HEK293 (cell line): ENCODE measurements around the gene DNM1.

ENCODE experiments used
- CTCF ChIA-PET: fragments of 350-600 bp; formaldehyde crosslinking; extraction: SDS; loops from one replicate; lab custom pipeline; 2021; ENCODE audit warnings: antibody characterized with exemption; lab: Yijun Ruan, JAX
- POLR2A ChIA-PET: fragments of 300-600 bp; formaldehyde crosslinking; extraction: SDS; loops from one replicate; lab custom pipeline; 2020; ENCODE audit warnings: antibody characterized with exemption, inconsistent platforms; lab: Yijun Ruan, JAX
- H3K27ac ChIP-seq: fragments of 200-500 bp; sonication (Bioruptor generic); 2 replicates; pipeline ENCODE4 v1.5.1; 2014; ENCODE audit warnings: low read depth, low read length, control low read depth, inconsistent platforms; ENCODE audit errors: extremely low read depth
- H3K36me3 ChIP-seq, 2 experiments: fragments of 200-500 bp in 1 of 2; sonication (Bioruptor generic) in 1 of 2; 1 replicate in 1 of 2; 2 replicates in 1 of 2; pipeline ENCODE4 v1.5.1; 2014 to 2017; ENCODE audit warnings: inconsistent platforms in 2 of 2, low read length in 2 of 2; ENCODE audit not compliant: control insufficient read depth in 2 of 2, insufficient read depth in 1 of 2
- H3K4me1 ChIP-seq: fragments of 200-500 bp; sonication (Bioruptor generic); 2 replicates; pipeline ENCODE4 v1.5.1; 2014; ENCODE audit warnings: mild to moderate bottlenecking, low read length, inconsistent platforms; ENCODE audit not compliant: control insufficient read depth, insufficient read depth
- H3K4me3 ChIP-seq: 2 replicates; pipeline ENCODE4 v1.5.1; 2011; ENCODE audit warnings: low read depth, mild to moderate bottlenecking, control low read depth, low read length, moderate library complexity
- H3K9me3 ChIP-seq: fragments of 200-500 bp; sonication (Bioruptor generic); 2 replicates; pipeline ENCODE4 v1.5.1; 2014; ENCODE audit warnings: low read depth, low read length, inconsistent platforms; ENCODE audit not compliant: control insufficient read depth, insufficient read depth
- AEBP2 ChIP-seq: fragments of 450-650 bp; formaldehyde crosslinking; IDR thresholded peaks from 2 replicates; pipeline ENCODE4 v1.5.1; 2016; ENCODE audit warnings: missing biosample characterization, missing genetic modification characterization, borderline replicate concordance
- PATZ1 ChIP-seq: fragments of 450-650 bp; formaldehyde crosslinking; IDR thresholded peaks from 2 replicates; pipeline ENCODE4 v1.5.1; 2016; ENCODE audit warnings: missing biosample characterization, missing genetic modification characterization
- SALL2 ChIP-seq: fragments of 450-650 bp; formaldehyde crosslinking; IDR thresholded peaks from 2 replicates; pipeline ENCODE4 v1.5.0; 2017; ENCODE audit warnings: missing biosample characterization, mild to moderate bottlenecking, missing genetic modification characterization, borderline replicate concordance
- TSHZ1 ChIP-seq: fragments of 450-650 bp; formaldehyde crosslinking; IDR thresholded peaks from 2 replicates; pipeline ENCODE4 v1.5.1; 2016; ENCODE audit warnings: missing biosample characterization, missing genetic modification characterization, borderline replicate concordance
- WT1 ChIP-seq: fragments of 450-650 bp; formaldehyde crosslinking; IDR thresholded peaks from 2 replicates; pipeline ENCODE4 v1.5.1; 2016; ENCODE audit warnings: missing biosample characterization, missing genetic modification characterization
- ZBTB48 ChIP-seq: fragments of 450-650 bp; formaldehyde crosslinking; IDR thresholded peaks from 2 replicates; pipeline ENCODE4 v1.5.1; 2016; ENCODE audit warnings: missing biosample characterization, missing genetic modification characterization
- ZBTB49 ChIP-seq: fragments of 450-650 bp; formaldehyde crosslinking; IDR thresholded peaks from 2 replicates; pipeline ENCODE4 v1.5.1; 2016; ENCODE audit warnings: missing biosample characterization, missing genetic modification characterization, low read depth
- ZBTB8A ChIP-seq: fragments of 450-650 bp; formaldehyde crosslinking; IDR thresholded peaks from 2 replicates; pipeline ENCODE4 v1.5.1; 2016; ENCODE audit warnings: missing biosample characterization, missing genetic modification characterization
- ZFHX2 ChIP-seq: fragments of 450-650 bp; formaldehyde crosslinking; conservative IDR thresholded peaks from 2 replicates; pipeline ENCODE4 v1.5.1; 2016; ENCODE audit warnings: missing biosample characterization, missing genetic modification characterization
- ZNF132 ChIP-seq: fragments of 450-650 bp; formaldehyde crosslinking; IDR thresholded peaks from 2 replicates; pipeline ENCODE4 v1.5.1; 2017; ENCODE audit warnings: missing biosample characterization, missing genetic modification characterization, borderline replicate concordance
- ZNF549 ChIP-seq: fragments of 450-650 bp; IDR thresholded peaks from 2 replicates; pipeline ENCODE4 v1.5.1; 2018; ENCODE audit warnings: missing biosample characterization, missing genetic modification characterization, mild to moderate bottlenecking, inconsistent platforms, moderate library complexity
- ZNF626 ChIP-seq: fragments of 450-650 bp; sonication (Bioruptor Pico); formaldehyde crosslinking; IDR thresholded peaks from 2 replicates; pipeline ENCODE4 v1.5.1; 2018; ENCODE audit warnings: missing biosample characterization, missing genetic modification characterization, inconsistent platforms
- ZNF701 ChIP-seq: fragments of 450-650 bp; formaldehyde crosslinking; IDR thresholded peaks from 2 replicates; pipeline ENCODE4 v1.5.1; 2016; ENCODE audit warnings: missing biosample characterization, missing genetic modification characterization
- ZSCAN5A ChIP-seq: fragments of 450-650 bp; formaldehyde crosslinking; IDR thresholded peaks from 2 replicates; pipeline ENCODE4 v1.5.1; 2016; ENCODE audit warnings: missing biosample characterization, missing genetic modification characterization

The DNM1 gene

DNA sequence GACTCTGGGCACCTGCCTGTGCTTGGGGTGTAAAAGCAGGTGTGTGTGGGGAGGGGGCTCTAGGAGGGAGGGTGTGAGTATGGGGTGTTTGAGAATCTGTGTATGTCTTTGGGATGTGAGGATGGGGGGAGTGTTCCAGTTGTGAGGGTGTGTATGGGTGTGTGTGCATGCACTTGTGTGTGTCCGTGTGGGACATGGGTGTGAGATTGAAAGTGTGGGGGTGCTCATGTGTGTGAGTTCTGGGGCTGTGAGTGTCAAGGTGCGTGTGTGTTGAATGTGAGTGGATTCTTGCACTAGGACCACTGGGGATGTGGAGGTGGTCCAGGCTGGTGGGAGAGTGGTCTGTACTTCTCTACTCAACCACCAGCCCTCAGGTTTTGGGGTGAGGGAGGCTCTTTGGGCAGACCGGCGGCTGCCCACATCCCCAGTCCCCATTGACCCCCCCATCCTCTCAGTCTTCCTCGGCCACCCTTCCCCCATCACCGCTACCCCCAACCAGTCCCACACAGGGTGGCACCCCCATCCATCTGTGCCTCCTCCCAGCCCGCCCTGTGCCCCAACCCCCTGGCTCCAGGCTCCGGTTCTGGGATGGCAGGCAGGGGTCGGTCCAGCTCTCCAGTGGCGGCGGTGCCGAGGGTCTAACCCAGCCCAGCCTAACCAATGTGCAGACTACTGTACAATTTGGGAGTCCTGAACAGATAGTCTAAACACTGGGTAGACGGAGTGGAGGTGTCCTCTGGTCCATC, 41.1 kb downstream of the DNM1 start:
- H3K9me3 ChIP-seq: no peaks in the 10 kb centered on the region
- H3K36me3 ChIP-seq: peaks cover 0 to 26% of the 10 kb centered on the region in 2 experiments; a peak in 1 of 3 replicates
- no peak overlapping the region for H3K4me3 ChIP-seq
- H3K4me1 ChIP-seq: no peaks in the 10 kb centered on the region
- ChIA-PET POLR2A (no interaction called here), CTCF (interaction anchor here (0.6 kb wide), 1 partner anchor 127 kb away, joined by 3 read pairs; no protein-coding TSS in a partner anchor)
- no peak overlapping the region for H3K27ac ChIP-seq
- TF ChIP-seq AEBP2 (tag by site-specific recombination) (no peak), ZBTB48 (tag by site-specific recombination) (no peak), WT1 (tag by site-specific recombination) (no peak), PATZ1 (tag by site-specific recombination) (no peak), ZBTB49 (tag by site-specific recombination) (no peak), ZSCAN5A (tag by site-specific recombination) (no peak), ZBTB8A (tag by site-specific recombination) (no peak), ZNF549 (no peak), ZNF626 (tag by site-specific recombination) (no peak), SALL2 (tag by site-specific recombination) (no peak), ZFHX2 (no peak), ZNF701 (tag by site-specific recombination) (no peak), ZNF132 (tag by site-specific recombination) (no peak), TSHZ1 (no peak)
- TF ChIP-seq, all 188 proteins: peak for 0
